ENCODE measurements around the gene AKAP4. TPM values are rescaled to one million over a fixed set of nuclear protein-coding genes. Genes with fewer than 3 reads are reported as not detected.

Gene AKAP4
- total RNA-seq, 4 donors from 2014 or later: not detected

DNA sequence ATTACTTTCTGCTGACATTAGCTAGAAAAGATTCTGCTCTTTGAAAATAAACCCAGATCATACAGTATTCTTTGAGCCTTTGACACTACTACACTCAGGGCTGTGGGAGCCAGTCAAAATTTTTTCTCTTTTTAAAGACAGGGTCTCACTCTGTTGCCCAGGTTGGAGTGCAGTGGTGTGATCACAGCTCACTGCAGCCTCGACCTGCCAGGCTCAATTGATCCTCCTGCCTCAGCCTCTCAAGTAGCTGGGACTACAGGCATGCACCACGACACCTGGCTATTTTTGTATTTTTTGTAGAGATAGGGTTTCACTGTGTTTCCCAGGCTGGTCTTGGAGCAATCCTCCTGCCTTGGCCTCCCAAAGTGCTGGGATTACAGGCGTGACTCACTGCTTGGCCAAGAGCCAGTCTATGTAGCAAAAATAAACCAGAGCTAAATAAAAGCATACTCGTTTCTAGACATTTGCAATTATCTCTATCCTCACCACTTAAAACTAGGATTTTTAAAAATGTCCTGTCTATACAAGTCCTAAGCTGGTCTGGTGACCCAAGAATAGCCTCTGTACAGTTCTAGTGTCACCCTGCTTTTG is 43.2 kb downstream of the AKAP4 start:
- H3K36me3 ChIP-seq: no peaks in the 10 kb centered on the region
- WGBS: 34% methylated on average over 4 of the region's 4 CpGs
- H3K4me1 ChIP-seq: no peaks in the 10 kb centered on the region
- no peaks in the 10 kb centered on the region for H3K27me3 ChIP-seq
- TF ChIP-seq, protein P1, sequence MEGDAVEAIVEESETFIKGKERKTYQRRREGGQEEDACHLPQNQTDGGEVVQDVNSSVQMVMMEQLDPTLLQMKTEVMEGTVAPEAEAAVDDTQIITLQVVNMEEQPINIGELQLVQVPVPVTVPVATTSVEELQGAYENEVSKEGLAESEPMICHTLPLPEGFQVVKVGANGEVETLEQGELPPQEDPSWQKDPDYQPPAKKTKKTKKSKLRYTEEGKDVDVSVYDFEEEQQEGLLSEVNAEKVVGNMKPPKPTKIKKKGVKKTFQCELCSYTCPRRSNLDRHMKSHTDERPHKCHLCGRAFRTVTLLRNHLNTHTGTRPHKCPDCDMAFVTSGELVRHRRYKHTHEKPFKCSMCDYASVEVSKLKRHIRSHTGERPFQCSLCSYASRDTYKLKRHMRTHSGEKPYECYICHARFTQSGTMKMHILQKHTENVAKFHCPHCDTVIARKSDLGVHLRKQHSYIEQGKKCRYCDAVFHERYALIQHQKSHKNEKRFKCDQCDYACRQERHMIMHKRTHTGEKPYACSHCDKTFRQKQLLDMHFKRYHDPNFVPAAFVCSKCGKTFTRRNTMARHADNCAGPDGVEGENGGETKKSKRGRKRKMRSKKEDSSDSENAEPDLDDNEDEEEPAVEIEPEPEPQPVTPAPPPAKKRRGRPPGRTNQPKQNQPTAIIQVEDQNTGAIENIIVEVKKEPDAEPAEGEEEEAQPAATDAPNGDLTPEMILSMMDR (IDR thresholded peaks at IDR 0.05): no peak
- TF ChIP-seq EP300 (IDR thresholded peaks at IDR 0.05): no peak
- TF ChIP-seq POLR2AphosphoS5 (IDR thresholded peaks at IDR 0.05): no peak
- no peak for TF ChIP-seq POLR2A (IDR thresholded peaks at IDR 0.05)
- DNase-seq (ENCODE audit: low spot score in 2 of 2): no peak
- no peak overlapping the region for H3K27ac ChIP-seq
- no peak overlapping the region for H3K4me3 ChIP-seq
- H3K9me3 ChIP-seq: no peaks in the 10 kb centered on the region

DNA sequence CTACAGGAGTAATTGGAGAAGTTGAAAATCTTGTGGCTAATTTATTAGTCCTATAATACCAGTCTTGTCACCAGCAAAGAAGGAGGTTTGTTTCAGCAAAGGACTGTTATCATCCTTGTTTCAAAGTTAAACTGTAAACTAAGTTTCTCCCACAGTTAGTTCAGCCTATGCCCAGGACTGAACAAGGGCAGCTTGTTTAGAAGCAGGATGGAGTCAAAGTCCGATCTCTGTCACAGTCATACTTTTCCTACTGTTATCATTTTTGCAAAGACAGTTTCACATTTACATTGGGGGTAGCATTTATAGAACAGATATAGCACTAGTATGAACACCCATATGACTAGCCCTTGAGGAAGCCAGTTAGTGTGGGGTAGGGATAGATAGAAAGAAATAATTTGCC is 46.4 kb downstream of the AKAP4 start:
- no peak for TF ChIP-seq EP300 (IDR thresholded peaks at IDR 0.05)
- TF ChIP-seq, protein P1 (IDR thresholded peaks at IDR 0.05): no peak
- no peak for TF ChIP-seq POLR2AphosphoS5 (IDR thresholded peaks at IDR 0.05)
- no peak for TF ChIP-seq POLR2A (IDR thresholded peaks at IDR 0.05)
- Histone ChIP-seq H3K9me3 (no peaks in the 10 kb centered on the region), H3K27ac (no peak overlapping the region), H3K36me3 (no peaks in the 10 kb centered on the region), H3K27me3 (no peaks in the 10 kb centered on the region), H3K4me3 (no peak overlapping the region), H3K4me1 (no peaks in the 10 kb centered on the region)
- DNase-seq (ENCODE audit: low spot score in 2 of 2): no peak
- WGBS: 91% methylated on average over 1 of the region's 1 CpG

DNA sequence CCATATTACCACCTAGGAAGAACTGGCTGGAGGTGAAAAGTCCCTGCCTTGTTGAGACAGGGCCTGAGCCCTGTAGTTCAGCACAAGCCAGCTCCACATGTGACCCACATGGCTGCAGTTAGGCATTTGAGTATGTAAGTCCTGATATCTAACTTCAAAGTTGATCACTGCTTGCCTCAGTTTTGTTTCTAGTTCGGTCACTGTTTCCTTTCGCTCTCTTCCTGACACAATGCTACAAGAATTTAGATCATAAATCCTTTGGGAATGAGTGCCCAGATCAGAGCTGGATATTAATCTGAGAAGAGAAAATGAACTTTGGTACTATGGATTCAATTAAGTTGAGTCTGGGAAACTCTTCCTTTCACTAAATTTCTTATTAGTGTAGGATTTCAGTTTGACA is 48.4 kb downstream of the AKAP4 start:
- WGBS: 83% methylated on average over 2 of the region's 2 CpGs
- Histone ChIP-seq H3K4me1 (no peaks in the 10 kb centered on the region), H3K9me3 (no peaks in the 10 kb centered on the region), H3K27ac (no peak overlapping the region), H3K4me3 (no peak overlapping the region), H3K36me3 (no peaks in the 10 kb centered on the region), H3K27me3 (no peaks in the 10 kb centered on the region)
- no peak for TF ChIP-seq EP300 (IDR thresholded peaks at IDR 0.05)
- TF ChIP-seq, protein P1 (IDR thresholded peaks at IDR 0.05): no peak
- TF ChIP-seq POLR2AphosphoS5 (IDR thresholded peaks at IDR 0.05): no peak
- TF ChIP-seq POLR2A (IDR thresholded peaks at IDR 0.05): no peak
- no peak for DNase-seq (ENCODE audit: low spot score in 2 of 2)

DNA sequence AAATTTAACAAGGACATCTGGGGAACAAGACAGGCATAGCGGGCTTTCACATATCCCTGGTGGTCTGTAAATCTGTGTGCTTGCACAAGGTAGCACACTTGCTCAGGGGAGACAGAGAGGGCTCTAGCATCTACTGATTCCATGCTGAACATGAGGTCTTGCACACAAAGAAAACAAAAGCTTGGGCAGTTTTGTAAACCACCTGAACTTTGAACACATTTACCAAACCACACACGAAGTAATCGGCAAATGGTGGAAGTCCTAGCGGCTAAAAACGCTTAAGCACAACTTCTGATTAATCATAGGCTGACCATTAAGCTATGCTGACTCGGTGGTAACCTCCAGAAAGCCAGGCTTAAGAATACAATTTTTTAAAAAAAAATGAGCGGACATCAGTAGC is 52.8 kb downstream of the AKAP4 start:
- Histone ChIP-seq H3K4me1 (no peaks in the 10 kb centered on the region), H3K36me3 (no peaks in the 10 kb centered on the region), H3K4me3 (no peak overlapping the region), H3K9me3 (no peaks in the 10 kb centered on the region), H3K27ac (no peak overlapping the region), H3K27me3 (no peaks in the 10 kb centered on the region)
- TF ChIP-seq, protein P1 (IDR thresholded peaks at IDR 0.05): no peak
- TF ChIP-seq POLR2AphosphoS5 (IDR thresholded peaks at IDR 0.05): no peak
- TF ChIP-seq EP300 (IDR thresholded peaks at IDR 0.05): no peak
- TF ChIP-seq POLR2A (IDR thresholded peaks at IDR 0.05): no peak
- 77% methylated on average over 7 of the region's 7 CpGs for WGBS
- no peak for DNase-seq (ENCODE audit: low spot score in 2 of 2)

Other genes starting within 250 kb of the AKAP4 start
- gene CCNB3, start 3.8 kb upstream of the AKAP4 start, total RNA-seq: 1 to 10 TPM in 1 of 4 donors, under 1 TPM in 3; 0.36 to 8.8 (median 0.82) TPM